WTC11 (cell line): ENCODE results near the gene DUSP9.
"Not testable (repeated sequence)": the region's sequence is repeated elsewhere in the genome, so short reads cannot be mapped to it uniquely, and the experiment has no call there.

ENCODE experiments used
- E2F4 ChIP-seq: sonication (generic); formaldehyde crosslinking; IDR thresholded peaks from 2 replicates; pipeline ENCODE4 v1.8.1; 2022; ENCODE audit warnings: low read depth, mild to moderate bottlenecking, moderate library complexity, missing genetic modification reagents, borderline replicate concordance
- IRF2 ChIP-seq: sonication (generic); formaldehyde crosslinking; IDR thresholded peaks from 2 replicates; pipeline ENCODE4 v1.8.0; 2022; ENCODE audit warnings: low read depth, missing genetic modification reagents, borderline replicate concordance
- NFE2L1 ChIP-seq: sonication (generic); formaldehyde crosslinking; IDR thresholded peaks from 2 replicates; pipeline ENCODE4 v1.8.1; 2023; ENCODE audit warnings: missing genetic modification reagents
- RORB ChIP-seq: fragments of 250-450 bp; sonication (Bioruptor Pico); IDR thresholded peaks from 2 replicates; pipeline ENCODE4 v1.9.0; 2021; ENCODE audit warnings: mild to moderate bottlenecking
- ZNF317 ChIP-seq: sonication (generic); formaldehyde crosslinking; IDR thresholded peaks from 2 replicates; pipeline ENCODE4 v1.8.1; 2023; ENCODE audit warnings: low read depth, mild to moderate bottlenecking, moderate library complexity, missing genetic modification reagents, borderline replicate concordance
- TF ChIP-seq, protein P1 (sequence below): fragments of 200-600 bp; IDR thresholded peaks from 2 replicates; pipeline ENCODE4 v1.8.0; 2022; ENCODE audit warnings: antibody characterized with exemption

DNA sequence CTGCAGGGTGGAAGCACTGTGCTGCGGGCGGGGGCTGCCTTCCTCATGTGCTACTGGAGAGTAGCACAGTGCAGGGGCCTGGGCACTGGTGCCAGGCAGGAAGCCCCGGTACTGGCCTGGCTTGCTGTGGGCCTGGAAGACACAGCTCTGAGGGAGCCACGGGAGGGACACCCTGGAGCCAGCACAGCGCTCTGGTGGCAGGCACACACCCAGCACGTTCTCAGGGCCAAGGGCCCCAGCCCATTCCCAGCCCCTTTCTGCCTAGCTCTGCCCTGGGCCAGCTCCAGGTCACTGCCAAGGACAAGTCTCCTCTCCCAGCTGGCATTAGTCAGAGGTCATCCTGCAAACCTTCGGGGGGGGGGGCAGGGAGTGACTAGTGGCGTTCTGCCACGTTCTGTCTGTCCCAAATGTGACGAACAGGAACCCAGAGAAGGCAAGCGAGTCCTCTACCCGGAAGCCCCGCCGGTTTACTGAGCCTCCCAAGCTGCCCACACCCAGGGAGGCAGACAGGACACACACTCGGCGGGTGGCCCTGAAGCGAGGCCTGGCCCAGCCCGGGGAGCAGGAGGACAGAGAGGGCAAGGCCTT lies 52.9 kb downstream of the DUSP9 start:
- TF ChIP-seq, protein P1, sequence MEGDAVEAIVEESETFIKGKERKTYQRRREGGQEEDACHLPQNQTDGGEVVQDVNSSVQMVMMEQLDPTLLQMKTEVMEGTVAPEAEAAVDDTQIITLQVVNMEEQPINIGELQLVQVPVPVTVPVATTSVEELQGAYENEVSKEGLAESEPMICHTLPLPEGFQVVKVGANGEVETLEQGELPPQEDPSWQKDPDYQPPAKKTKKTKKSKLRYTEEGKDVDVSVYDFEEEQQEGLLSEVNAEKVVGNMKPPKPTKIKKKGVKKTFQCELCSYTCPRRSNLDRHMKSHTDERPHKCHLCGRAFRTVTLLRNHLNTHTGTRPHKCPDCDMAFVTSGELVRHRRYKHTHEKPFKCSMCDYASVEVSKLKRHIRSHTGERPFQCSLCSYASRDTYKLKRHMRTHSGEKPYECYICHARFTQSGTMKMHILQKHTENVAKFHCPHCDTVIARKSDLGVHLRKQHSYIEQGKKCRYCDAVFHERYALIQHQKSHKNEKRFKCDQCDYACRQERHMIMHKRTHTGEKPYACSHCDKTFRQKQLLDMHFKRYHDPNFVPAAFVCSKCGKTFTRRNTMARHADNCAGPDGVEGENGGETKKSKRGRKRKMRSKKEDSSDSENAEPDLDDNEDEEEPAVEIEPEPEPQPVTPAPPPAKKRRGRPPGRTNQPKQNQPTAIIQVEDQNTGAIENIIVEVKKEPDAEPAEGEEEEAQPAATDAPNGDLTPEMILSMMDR = not testable (repeated sequence)
- TF ChIP-seq NFE2L1 (CRISPR knock-in tag); ZNF317; RORB; IRF2; E2F4 (CRISPR knock-in tag): not testable (repeated sequence)
